NT2/D1 (cell line): Measurements from ENCODE around the gene SLC66A2.

ENCODE experiments used
- SUZ12 ChIP-seq: IDR thresholded peaks from 2 replicates; pipeline ENCODE4 v1.6.1; 2011; ENCODE audit not compliant: insufficient read length, insufficient read depth; ENCODE audit errors: extremely low read depth
- YY1 ChIP-seq: IDR thresholded peaks from 2 replicates; pipeline ENCODE4 v1.6.1; 2011; ENCODE audit not compliant: insufficient read length, insufficient read depth
- ZNF274 ChIP-seq: IDR thresholded peaks from 2 replicates; pipeline ENCODE4 v1.6.1; 2011; ENCODE audit warnings: mild to moderate bottlenecking, low read depth, low read length

- TF ChIP-seq ZNF274 (no peak), YY1 (no peak), SUZ12 (no peak)
Measured at GRCh38 chr18:79853993-79854364, 97.5 kb downstream of the SLC66A2 start.
